ENCODE results near the gene FBXO17. TPM values are rescaled to one million over a fixed set of nuclear protein-coding genes. Genes with fewer than 3 reads are reported as not detected.
"Not testable (repeated sequence)": the region's sequence is repeated elsewhere in the genome, so short reads cannot be mapped to it uniquely, and the experiment has no call there.

FBXO17 gene
- total RNA-seq, 1 donor from 2014 or later, result 19.1 TPM

DNA sequence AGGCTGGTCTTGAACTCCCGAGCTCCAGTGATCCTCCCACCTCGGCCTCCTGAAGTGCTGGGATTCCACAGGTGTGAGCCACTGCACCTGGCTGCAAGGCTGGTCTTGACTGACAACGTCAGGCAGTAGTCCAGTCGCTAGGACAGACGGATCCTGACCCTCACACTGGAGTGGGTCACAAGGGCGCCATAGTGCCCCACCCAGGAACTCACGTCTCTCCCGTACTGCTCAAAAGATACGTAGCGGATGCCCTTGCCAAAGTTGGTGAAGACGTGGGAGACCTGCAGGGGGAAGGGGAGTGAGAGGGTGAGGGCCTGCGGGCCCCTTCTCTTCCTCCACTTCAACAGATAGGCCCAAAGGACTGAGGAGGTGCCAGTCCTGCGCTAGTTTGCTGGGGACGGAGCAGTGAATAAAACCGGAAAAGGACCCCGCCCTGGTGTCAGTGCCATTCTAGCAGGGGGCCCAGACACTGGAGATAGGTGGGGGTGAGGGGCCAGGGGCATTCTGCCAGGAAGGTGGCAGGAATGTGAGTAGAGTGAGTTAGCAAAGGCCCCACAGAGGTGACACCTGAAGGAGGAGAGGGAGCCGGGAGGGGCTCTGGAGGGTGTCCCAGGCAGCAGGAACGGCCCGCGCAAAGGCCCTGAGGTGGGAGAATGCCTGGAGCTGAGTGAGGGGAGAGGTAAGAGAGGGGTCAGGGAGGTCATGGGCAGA, 32.9 kb downstream of the FBXO17 start:
- no peak for DNase-seq (ENCODE audit: low spot score)

DNA sequence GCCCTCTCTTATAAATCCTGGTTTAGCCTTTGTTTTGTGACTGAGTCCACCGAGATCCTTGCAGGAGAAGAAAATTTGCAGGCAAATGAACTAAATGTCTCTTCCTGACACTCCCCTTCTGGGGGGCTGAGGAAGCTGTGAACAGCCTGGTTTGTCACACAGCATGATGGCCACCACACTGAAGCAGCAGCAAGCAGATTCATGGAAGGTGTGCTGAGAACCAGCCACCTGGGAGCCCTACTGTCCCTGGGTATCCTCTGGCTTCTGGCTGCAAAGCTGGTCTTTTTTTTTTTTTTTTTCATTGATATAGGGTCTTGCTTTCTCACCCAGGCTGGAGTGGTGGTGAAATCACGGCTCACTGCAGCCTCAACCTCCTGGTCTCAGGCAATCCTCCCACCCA, 33.6 kb downstream of the FBXO17 start:
- DNase-seq (ENCODE audit: low spot score), result no peak

DNA sequence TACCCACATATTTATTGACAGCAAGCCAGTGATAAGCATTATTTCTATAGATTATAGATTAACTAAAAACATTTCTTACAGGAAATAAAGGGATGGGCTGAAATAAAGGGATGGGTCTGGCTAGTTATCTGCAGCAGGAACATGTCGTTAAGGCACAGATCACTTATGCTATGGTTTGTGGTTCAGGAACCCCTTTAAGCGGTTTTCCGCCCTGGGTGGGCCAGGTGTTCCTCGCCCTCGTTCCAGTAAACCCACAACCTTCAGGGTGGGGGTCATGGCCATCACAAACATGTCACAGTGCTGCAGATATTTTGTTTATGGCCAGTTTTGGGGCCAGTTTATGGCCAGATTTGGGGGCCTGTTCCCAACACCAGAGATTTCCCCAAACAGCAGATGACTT, 34.1 kb downstream of the FBXO17 start:
- not testable (repeated sequence) for DNase-seq (ENCODE audit: low spot score)

DNA sequence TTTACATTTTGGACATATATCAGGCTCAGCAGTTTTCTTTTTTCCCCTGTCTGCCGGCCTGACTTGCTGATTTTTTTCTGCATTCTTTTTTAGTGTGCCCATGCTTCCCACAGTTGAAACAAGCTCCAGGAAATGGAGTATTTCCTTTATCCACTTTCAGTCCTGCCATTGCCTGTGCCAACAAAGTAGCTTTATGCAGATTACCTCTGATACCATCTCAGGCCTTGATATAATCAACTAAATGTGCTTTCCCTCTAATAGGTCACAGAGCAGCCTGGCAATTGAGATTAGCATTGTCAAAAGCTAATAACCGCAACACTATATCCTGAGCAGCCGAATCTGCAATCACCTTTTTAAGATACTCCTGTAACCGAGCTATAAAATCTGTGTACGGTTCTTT, 35.6 kb downstream of the FBXO17 start:
- DNase-seq (ENCODE audit: low spot score), result no peak

DNA sequence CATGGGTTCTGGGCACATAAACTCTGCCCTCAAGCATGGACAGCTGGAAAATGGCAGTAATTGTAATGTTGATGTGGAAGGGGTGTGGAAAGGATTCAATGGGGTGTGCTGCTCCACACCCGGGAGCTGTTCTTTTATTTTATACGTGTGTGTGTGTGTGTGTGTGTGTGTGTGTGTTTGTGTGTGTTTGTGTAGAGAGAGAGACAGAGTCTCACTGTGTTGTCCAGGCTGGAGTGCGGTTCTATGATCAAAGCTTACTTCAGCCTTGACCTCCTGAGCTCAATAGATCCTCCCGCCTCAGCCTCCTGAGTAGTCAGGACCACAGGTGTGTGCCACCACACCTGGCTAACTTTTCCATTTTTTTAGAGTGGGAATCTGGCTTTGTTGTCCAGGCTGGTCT, 42.0 kb downstream of the FBXO17 start:
- DNase-seq (ENCODE audit: low spot score), result no peak

DNA sequence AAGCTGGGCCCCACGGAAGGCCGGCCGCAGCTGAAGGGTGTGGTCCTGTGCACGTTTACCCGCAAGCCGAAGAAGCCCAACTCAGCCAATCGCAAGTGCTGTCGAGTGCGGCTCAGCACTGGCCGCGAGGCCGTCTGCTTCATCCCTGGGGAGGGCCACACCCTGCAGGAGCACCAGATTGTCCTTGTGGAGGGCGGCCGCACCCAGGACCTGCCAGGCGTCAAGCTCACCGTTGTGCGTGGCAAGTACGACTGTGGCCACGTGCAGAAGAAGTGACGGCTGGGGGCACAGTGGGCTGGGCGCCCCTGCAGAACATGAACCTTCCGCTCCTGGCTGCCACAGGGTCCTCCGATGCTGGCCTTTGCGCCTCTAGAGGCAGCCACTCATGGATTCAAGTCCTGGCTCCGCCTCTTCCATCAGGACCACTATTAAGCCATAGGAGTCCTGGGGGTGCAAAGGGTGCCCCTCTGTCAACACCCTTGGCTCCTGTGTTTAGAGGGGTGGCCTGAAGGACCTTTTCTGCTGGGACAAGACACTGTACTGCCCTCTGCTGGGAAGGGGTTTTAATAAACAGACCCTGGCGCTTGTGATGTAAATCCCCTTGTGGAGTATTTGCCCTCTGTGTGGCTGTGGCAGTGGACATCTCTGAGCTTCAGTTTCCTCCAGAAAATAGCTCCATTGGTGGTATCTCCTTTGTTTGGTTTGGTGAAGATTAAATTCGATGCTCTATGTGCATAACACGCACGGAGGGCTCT, 42.9 kb downstream of the FBXO17 start:
- DNase-seq (ENCODE audit: low spot score), result no peak

DNA sequence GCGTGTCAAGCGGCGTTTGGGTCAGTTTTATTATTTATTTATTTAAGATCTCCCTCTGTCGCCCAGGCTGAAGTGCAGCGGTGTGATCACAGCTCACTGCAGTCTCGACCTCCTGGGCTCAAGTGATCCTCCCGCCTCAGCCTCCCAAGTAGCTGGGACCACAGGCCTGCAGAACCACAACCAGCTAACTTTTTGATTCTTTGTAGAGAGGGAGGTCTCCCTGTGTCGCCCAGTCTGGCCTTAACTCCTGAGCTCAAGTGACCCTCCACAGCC, 44.1 kb downstream of the FBXO17 start:
- DNase-seq (ENCODE audit: low spot score), result no peak

DNA sequence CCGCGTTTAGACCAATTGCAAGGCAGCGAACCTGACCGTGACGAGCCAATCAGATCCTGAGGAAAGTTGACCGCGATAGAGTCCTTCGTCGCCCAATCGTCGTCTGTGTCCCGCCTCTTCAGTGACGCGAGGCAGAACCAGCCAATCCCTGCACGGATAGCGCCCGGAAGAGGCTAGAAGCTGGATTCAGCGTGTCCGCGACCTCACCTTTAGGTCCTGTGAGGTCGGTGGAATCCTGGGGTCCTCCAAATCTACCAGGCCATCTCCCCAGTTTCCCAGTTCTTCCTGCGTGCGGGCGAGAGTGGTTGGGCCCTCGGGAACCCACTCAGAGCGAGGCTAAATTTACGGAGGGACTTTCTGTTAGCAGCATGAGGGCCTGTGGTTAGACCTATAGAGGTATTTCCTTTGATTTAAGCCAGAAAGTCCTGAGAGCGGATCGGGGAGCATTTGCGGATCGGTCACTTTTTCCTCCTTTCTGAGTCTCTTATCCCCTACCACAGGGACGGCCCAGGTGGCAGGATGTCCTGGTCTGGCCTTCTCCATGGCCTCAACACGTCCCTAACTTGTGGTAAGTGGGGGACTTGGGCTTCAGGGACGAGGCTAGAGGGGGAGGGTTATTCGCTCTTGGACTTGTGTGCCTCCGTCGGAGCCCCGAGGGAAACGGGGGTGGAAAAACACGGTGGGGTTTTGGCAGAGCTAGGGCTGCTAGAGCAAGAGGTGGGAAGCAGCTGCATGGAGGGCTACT, 44.6 kb downstream of the FBXO17 start, which contains the start of gene MRPS12:
Gene MRPS12 (plus strand): TSS at position 169 of the 745 bp plus-strand sequence. CDS start 351 bp downstream, at position 520.
- DNase-seq (ENCODE audit: low spot score), result peak; percentile 99

- DNase-seq (ENCODE audit: low spot score), result peak; percentile 93
Measured at GRCh38 chr19:38929929-38930775, 45.4 kb downstream of the FBXO17 start, which contains the start of gene SARS2. Gene SARS2 (minus strand): TSS chr19:38930763. CDS start chr19:38930736, 27 bp downstream.

- no peak for DNase-seq (ENCODE audit: low spot score)
Measured at GRCh38 chr19:38928391-38929001, 47.0 kb downstream of the FBXO17 start.

- DNase-seq (ENCODE audit: low spot score), result no peak
Measured at GRCh38 chr19:38924388-38924787, 51.2 kb downstream of the FBXO17 start.

DNA sequence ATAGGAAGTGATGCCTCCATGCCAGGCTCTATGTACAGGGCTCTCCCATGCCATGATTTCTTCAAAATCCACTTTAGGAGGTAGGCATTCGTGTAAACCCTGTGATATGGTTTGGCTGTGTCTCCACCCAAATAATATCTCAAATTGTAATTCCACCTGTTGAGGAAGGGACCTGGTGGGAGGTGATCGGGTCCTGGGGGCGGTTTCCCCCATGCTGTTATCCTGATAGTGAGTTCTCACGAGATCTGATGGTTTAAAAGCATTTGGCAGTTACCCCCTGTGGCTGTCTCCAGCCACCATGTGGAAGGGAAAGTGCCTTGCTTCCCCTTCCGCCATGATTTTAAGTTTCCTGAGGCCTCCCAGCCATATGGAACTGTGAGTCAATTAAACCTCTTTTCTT, 53.1 kb downstream of the FBXO17 start:
- DNase-seq (ENCODE audit: low spot score), result no peak

DNA sequence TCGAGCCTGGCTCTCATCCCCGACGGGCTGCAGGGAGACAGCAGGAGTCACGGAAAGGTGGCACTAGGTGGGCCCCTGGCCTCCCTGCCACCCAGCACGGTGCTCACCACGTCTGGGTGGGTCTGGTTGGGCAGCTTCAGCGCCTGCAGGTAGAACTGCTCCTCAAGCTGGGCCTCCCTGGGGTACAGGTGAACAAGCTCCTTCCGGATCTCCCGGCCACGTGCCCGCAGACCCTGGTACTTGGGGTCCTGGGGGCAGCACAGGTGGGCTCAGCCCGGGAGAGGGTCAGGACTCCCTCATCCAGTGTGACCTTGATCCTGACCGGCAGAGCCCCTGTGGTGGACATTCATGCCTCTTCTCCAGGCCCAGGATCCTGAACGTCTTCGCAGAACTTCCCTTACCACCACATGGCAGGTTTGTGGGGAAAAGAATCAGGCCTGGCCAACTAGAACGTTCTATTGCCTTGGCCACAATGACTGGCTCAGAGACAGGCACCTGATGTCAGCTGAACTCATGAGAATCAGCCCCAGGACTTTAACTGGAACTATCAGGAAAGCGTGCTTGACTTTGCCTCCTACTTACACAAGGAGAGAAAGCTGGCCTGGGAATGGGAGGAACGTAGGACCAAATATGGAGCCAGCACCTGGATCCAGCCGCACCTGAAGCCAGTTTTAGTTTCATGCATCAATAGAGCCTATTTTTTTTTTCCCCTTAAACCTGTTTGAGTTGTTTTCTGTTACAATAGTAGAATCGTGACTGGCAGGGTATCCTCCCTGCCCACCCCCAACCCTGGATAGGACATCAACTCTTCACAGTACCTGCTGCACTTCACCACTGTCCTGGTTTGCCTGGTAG, 53.9 kb downstream of the FBXO17 start:
- DNase-seq (ENCODE audit: low spot score), result no peak

- no peak for DNase-seq (ENCODE audit: low spot score)
Measured at GRCh38 chr19:38920602-38921419, 54.7 kb downstream of the FBXO17 start.

DNA sequence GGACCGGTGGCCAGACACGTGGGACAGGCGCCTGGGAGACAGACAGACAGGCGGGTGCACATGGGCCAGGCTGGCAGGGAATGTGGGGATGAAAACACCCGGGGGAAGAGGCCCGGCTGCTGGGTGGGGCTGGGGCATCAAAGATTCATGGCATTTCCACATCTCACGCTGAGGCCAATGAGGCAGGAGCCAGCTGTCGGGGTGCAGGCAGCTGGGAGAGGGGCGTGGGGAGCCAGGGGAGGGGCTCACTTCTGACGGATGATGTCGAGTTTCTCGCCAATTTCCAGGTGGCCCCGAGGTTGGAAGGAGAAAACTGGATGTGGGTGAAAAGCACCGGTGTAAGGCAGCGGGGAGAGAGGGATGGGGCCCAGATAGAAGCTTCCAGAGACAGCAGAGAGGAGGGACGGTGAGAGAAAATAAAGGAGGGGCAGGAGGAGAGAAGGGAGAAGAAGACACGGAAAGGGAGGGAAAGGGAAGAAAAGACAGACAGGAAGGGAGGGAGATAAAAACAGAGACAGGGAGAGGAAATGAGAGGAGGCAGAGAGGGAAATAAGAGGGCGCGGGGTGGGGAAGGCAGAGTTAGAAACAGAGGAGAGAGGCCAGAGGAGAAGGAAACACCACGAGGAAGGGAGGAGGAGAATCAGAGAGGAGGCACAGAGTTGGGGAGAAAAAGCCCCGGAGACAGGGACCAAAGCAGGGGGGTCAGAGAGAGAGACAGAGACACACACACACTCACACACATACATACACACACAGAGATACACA, 55.5 kb downstream of the FBXO17 start:
- no peak for DNase-seq (ENCODE audit: low spot score)

DNA sequence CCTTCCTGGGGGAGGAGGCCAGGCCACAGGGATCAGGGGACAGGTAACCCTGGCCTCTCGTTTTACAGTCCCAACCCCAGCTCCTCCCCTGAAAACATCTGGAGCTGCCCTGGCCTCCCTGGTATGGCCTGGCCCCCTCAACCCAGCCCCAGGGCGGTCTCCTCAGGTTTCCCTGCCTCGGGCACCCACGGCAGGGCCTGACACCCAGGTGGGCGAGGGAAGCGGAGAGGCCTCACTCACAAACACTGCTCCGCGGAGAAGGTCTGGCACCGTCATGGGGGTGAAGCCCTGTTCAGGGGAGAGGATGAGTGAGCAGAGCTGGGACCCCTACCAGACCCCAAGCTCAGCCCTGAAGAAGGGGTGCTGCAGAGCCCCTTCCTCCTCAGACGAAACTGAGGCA, 57.0 kb downstream of the FBXO17 start:
- no peak for DNase-seq (ENCODE audit: low spot score)

- DNase-seq (ENCODE audit: low spot score), result no peak
Measured at GRCh38 chr19:38917921-38918491, 57.5 kb downstream of the FBXO17 start.

DNA sequence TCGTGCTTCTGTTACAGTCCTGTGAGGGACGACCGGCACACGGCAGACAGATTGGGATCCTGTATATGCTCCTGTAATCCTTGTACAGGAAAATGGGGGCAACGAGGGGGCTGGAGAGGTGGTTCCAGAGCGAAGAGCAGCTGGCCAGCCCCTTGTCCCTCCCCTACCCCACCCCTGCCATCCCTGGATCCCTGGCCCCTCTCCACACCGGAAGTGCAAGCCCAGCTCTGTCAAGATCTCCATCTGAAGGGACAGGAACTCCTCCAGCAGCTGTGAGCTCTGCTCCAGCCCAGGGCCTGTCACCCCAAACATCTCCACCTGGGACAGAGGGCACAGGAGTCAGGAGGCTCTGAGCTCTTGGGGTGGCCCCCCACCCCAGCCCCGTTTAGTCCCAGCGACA, 58.0 kb downstream of the FBXO17 start:
- no peak for DNase-seq (ENCODE audit: low spot score)
